Measurements from ENCODE around the gene FGF12. TPM values are rescaled to one million over a fixed set of nuclear protein-coding genes. Genes with fewer than 3 reads are reported as not detected.

Gene FGF12
- total RNA-seq, 1 donor from 2014 or later: 3.2 TPM

DNA sequence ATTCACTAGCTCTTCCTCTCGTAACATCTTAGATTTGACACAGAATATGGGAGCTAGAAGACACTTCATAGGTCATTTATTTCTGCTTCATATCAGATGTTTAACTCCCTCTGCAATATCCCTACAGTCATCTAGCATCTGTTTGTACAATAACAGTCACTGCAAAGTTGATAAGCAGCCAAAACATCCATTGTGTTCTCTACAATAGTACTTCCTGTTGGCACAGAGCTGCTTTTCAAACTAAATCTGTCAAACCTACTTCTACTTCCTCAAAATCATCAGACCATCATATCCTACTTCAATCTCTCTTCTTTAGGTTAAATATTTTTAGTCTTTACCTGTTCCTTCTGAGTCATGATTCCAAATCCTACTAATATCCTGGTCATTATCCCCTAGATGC is 233.2 kb downstream of the FGF12 start:
- no peaks in the 10 kb centered on the region for H3K27me3 ChIP-seq
- TF ChIP-seq, protein P1, sequence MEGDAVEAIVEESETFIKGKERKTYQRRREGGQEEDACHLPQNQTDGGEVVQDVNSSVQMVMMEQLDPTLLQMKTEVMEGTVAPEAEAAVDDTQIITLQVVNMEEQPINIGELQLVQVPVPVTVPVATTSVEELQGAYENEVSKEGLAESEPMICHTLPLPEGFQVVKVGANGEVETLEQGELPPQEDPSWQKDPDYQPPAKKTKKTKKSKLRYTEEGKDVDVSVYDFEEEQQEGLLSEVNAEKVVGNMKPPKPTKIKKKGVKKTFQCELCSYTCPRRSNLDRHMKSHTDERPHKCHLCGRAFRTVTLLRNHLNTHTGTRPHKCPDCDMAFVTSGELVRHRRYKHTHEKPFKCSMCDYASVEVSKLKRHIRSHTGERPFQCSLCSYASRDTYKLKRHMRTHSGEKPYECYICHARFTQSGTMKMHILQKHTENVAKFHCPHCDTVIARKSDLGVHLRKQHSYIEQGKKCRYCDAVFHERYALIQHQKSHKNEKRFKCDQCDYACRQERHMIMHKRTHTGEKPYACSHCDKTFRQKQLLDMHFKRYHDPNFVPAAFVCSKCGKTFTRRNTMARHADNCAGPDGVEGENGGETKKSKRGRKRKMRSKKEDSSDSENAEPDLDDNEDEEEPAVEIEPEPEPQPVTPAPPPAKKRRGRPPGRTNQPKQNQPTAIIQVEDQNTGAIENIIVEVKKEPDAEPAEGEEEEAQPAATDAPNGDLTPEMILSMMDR (IDR thresholded peaks at IDR 0.05): no peak
- intact Hi-C loops (cut with DNase I): no loop called here
- H3K27ac ChIP-seq: no peak overlapping the region
- no peak overlapping the region for H3K4me3 ChIP-seq
- ATAC-seq (peak; percentile 20), DNase-seq (no peak)
- H3K9me3 ChIP-seq: no peaks in the 10 kb centered on the region
- no peaks in the 10 kb centered on the region for H3K36me3 ChIP-seq
- H3K4me1 ChIP-seq: no peaks in the 10 kb centered on the region

GRCh38 chr3:192490720-192491119 is 236.6 kb downstream of the FGF12 start:
- no peak overlapping the region for H3K27ac ChIP-seq
- H3K4me1 ChIP-seq: no peaks in the 10 kb centered on the region
- ATAC-seq: no peak
- no peaks in the 10 kb centered on the region for H3K9me3 ChIP-seq
- TF ChIP-seq, protein P1 (IDR thresholded peaks at IDR 0.05): no peak
- H3K27me3 ChIP-seq: no peaks in the 10 kb centered on the region
- intact Hi-C loops (cut with DNase I): no loop called here
- H3K36me3 ChIP-seq: no peaks in the 10 kb centered on the region
- DNase-seq: no peak
- no peak overlapping the region for H3K4me3 ChIP-seq

DNA sequence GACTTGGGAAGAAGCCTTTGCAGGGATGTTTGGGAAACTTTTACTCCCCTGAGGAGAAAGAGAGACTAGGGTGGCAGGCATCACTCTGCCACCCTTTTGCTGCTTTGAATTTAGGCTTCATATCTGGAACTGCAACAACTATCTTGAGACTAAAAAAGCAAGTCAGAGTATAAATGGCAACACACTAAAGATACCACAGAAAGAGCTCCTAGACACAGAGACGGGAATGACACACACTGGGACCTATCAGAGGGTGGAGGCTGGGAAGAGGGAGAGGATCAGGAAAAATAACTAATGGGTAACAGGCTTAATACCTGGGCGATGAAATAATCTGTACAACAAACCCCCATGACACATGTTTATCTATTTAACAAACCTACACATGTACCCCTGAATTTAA is 237.8 kb downstream of the FGF12 start:
- Histone ChIP-seq H3K4me1 (no peaks in the 10 kb centered on the region), H3K4me3 (no peak overlapping the region), H3K27ac (no peak overlapping the region), H3K9me3 (no peaks in the 10 kb centered on the region), H3K27me3 (no peaks in the 10 kb centered on the region), H3K36me3 (no peaks in the 10 kb centered on the region)
- TF ChIP-seq, protein P1 (IDR thresholded peaks at IDR 0.05): no peak
- intact Hi-C loops (cut with DNase I): no loop called here
- ATAC-seq (no peak), DNase-seq (no peak)

DNA sequence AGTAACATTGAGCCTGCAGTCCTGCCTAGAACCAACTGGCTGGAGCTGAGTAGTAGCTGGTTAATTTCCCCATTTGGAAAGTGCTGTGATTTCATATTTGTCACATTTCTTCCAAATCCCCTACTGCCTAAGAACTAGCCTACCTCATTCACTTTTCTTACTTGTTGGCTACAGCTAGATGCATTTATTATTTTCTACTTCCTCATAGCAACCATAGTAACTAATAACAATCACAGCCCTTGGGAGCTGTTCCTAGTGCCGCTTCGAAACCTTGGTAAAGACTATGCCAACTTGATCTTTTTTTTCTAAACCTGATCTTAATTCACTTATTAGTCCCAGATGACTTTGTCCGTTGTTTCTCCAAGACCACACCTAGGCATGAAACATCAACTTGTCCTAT is 240.3 kb downstream of the FGF12 start:
- no peaks in the 10 kb centered on the region for H3K4me1 ChIP-seq
- no peaks in the 10 kb centered on the region for H3K27me3 ChIP-seq
- no peaks in the 10 kb centered on the region for H3K36me3 ChIP-seq
- DNase-seq (no peak), ATAC-seq (no peak)
- H3K9me3 ChIP-seq: no peaks in the 10 kb centered on the region
- H3K27ac ChIP-seq: no peak overlapping the region
- intact Hi-C loops (cut with DNase I): no loop called here
- H3K4me3 ChIP-seq: no peak overlapping the region
- TF ChIP-seq, protein P1 (IDR thresholded peaks at IDR 0.05): no peak

DNA sequence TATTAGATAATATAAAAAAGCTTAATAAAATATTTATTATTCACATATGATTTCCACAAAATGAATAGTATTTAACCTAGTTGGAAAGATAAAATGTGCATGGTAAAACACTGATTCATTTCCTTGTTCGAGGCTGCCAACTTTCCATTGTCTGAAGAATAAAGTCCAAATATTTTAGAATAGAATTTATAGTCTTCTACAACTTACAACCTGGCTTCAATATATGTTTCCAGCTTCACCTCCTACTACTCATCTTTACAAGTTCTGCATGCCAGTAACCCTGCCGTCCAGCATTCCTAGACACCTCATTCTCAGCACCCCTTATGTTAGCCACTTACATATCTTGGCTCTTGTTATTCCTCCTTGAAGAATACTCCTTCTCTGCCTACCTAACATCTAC is 244.5 kb downstream of the FGF12 start:
- no peaks in the 10 kb centered on the region for H3K27me3 ChIP-seq
- no peak overlapping the region for H3K4me3 ChIP-seq
- ATAC-seq: no peak
- H3K27ac ChIP-seq: no peak overlapping the region
- intact Hi-C loops (cut with DNase I): no loop called here
- no peaks in the 10 kb centered on the region for H3K4me1 ChIP-seq
- no peaks in the 10 kb centered on the region for H3K9me3 ChIP-seq
- TF ChIP-seq, protein P1 (IDR thresholded peaks at IDR 0.05): no peak
- no peak for DNase-seq
- H3K36me3 ChIP-seq: no peaks in the 10 kb centered on the region

- TF ChIP-seq, protein P1 (IDR thresholded peaks at IDR 0.05): no peak
- Histone ChIP-seq H3K4me3 (no peak overlapping the region), H3K4me1 (no peaks in the 10 kb centered on the region), H3K27ac (no peak overlapping the region), H3K36me3 (no peaks in the 10 kb centered on the region), H3K27me3 (no peaks in the 10 kb centered on the region), H3K9me3 (no peaks in the 10 kb centered on the region)
- DNase-seq: no peak
- intact Hi-C loops (cut with DNase I): no loop called here
- ATAC-seq: no peak
Observed at GRCh38 chr3:192482391-192482790, 244.9 kb downstream of the FGF12 start.
